Esophagus squamous epithelium (tissue), 5 donors: Measurements from ENCODE around the gene ZNF805. TPM values are rescaled to one million over a fixed set of nuclear protein-coding genes. Genes with fewer than 3 reads are reported as not detected.
A peak's percentile ranks its signal among the peaks of the same experiment; 100 is the strongest.

ENCODE experiments used
- DNase-seq: peaks from one replicate; lab custom pipeline; 2025; lab: John Stamatoyannopoulos, UW
- H3K27ac ChIP-seq, 4 donors: fragments of 200-600 bp; sonication (generic); one replicate each; pipeline ENCODE4 v1.5.1; 2016 to 2019; ENCODE audit warnings: mild to moderate bottlenecking in 1 of 4
- H3K27me3 ChIP-seq, 4 donors: fragments of 200-600 bp; sonication (generic); 1 replicate in 3 of 4; 2 replicates in 1 of 4; pipeline versions ENCODE4 v1.5.1 to v1.6.0; 2017 to 2021; ENCODE audit warnings: antibody characterized with exemption in 1 of 4
- H3K36me3 ChIP-seq, 3 donors: fragments of 200-600 bp; sonication (generic); one replicate each; pipeline ENCODE4 v1.5.1; 2016 to 2019
- H3K4me1 ChIP-seq, 3 donors: fragments of 200-600 bp; sonication (generic); one replicate each; pipeline ENCODE4 v1.5.1; 2017 to 2019
- H3K4me3 ChIP-seq, 4 donors: fragments of 200-600 bp; sonication (generic); 1 replicate in 3 of 4; 2 replicates in 1 of 4; pipeline ENCODE4 v1.5.1; 2016 to 2019; ENCODE audit warnings: mild to moderate bottlenecking in 2 of 4, moderate library complexity in 1 of 4
- H3K9me3 ChIP-seq, 3 donors: fragments of 200-600 bp; sonication (generic); one replicate each; pipeline ENCODE4 v1.5.1; 2016 to 2019
- POLR2A ChIP-seq, 4 donors: fragments of 450-650 bp; IDR thresholded peaks; one replicate each; pipeline ENCODE4 v1.6.1; 2017; ENCODE audit warnings: antibody characterized with exemption in 4 of 4, mild to moderate bottlenecking in 4 of 4, moderate library complexity in 3 of 4
- WGBS, 2 donors: methylation state at CpG; one replicate each; pipeline ENCODE4 v1.1.5; 2018; 5-methylcytosine and 5-hydroxymethylcytosine counted together
- intact Hi-C: fragments of 100-400 bp; cut with DNase I; formaldehyde crosslinking; loops from one replicate; pipeline ENCODE4 v1.15.0; 2022
- total RNA-seq, 4 donors: library from RNA; depleted of rRNA; stranded (reverse); fragments of >200 nt; gene quantifications; one replicate each; pipeline ENCODE4 v1.1.0, GENCODE V29; 2016
- TF ChIP-seq, protein P1 (sequence below), 6 experiments: fragments of 450-650 bp in 4 of 6; fragments of 200-600 bp in 2 of 6; sonication (generic) in 2 of 6; IDR thresholded peaks; one replicate each; pipeline ENCODE4 v1.5.1; 2016 to 2019; ENCODE audit warnings: antibody characterized with exemption in 6 of 6, mild to moderate bottlenecking in 4 of 6, moderate library complexity in 4 of 6
- donor health status: DM: yes; HTN: yes; CAD: no.

The ZNF805 gene
- total RNA-seq, 4 donors from 2014 or later, result 6.5 to 16.6 (median 7.6) TPM

DNA sequence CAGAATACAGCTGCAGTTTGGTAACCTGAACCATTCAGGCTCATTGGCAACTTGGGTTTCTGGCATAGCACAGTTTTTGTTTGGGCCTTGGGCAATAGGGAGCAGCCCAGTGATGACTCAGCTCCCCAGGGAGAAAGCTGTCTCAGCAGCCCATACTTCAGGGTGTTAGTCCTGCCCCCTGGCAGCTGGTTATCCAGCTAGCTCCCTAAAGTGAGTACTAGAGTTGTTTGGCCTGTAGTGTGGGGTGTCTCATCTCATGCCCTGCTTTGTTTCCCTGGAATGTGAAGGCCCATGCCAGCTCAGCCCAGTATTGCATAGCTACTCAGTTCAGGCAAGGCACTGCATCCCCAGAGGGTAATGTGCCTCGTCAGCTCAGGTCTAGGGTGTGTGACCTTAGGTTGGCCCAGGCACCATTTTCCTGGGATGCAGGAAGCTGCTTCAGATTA, 61.6 kb downstream of the ZNF805 start:
- Histone ChIP-seq H3K27ac (peak overlapping the region; percentile 83 to 88 (median 85)), H3K36me3 (peaks cover 0 to 79% (median 7%) of the 10 kb centered on the region in 3 donors), H3K4me1 (peaks cover 10 to 55% (median 30%) of the 10 kb centered on the region in 3 donors), H3K27me3 (no peaks in the 10 kb centered on the region), H3K4me3 (no peak overlapping the region), H3K9me3 (no peaks in the 10 kb centered on the region)
- TF ChIP-seq, protein P1, sequence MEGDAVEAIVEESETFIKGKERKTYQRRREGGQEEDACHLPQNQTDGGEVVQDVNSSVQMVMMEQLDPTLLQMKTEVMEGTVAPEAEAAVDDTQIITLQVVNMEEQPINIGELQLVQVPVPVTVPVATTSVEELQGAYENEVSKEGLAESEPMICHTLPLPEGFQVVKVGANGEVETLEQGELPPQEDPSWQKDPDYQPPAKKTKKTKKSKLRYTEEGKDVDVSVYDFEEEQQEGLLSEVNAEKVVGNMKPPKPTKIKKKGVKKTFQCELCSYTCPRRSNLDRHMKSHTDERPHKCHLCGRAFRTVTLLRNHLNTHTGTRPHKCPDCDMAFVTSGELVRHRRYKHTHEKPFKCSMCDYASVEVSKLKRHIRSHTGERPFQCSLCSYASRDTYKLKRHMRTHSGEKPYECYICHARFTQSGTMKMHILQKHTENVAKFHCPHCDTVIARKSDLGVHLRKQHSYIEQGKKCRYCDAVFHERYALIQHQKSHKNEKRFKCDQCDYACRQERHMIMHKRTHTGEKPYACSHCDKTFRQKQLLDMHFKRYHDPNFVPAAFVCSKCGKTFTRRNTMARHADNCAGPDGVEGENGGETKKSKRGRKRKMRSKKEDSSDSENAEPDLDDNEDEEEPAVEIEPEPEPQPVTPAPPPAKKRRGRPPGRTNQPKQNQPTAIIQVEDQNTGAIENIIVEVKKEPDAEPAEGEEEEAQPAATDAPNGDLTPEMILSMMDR (IDR thresholded peaks at IDR 0.05), result no peak
- no peak for TF ChIP-seq POLR2A (IDR thresholded peaks at IDR 0.05)
- no CpG with 5 or more reads among the region's 1 CpG for WGBS, 2 donors
- DNase-seq, result no peak
- intact Hi-C loops, result no loop called here

- Histone ChIP-seq H3K4me1 (peaks cover 10 to 55% (median 30%) of the 10 kb centered on the region in 3 donors), H3K36me3 (peaks cover 0 to 70% (median 7%) of the 10 kb centered on the region in 3 donors), H3K4me3 (no peak overlapping the region), H3K9me3 (no peaks in the 10 kb centered on the region), H3K27me3 (no peaks in the 10 kb centered on the region), H3K27ac (peak overlapping the region; percentile 83 to 88 (median 85))
- intact Hi-C loops, result no loop called here
- 58 to 66% methylated on average over 4 to 7 of the region's 7 CpGs for WGBS, 2 donors
- DNase-seq, result no peak
- TF ChIP-seq, protein P1 (IDR thresholded peaks at IDR 0.05), result no peak
- TF ChIP-seq POLR2A (IDR thresholded peaks at IDR 0.05), result no peak
These were observed 62.4 kb downstream of the ZNF805 start for GRCh38 chr19:57302727-57303401.

Other genes starting within 250 kb of the ZNF805 start
- not detected for gene USP29, start 120.6 kb upstream of the ZNF805 start, total RNA-seq
- gene ZIM3, start 95.4 kb upstream of the ZNF805 start, total RNA-seq, result not detected
- not detected for gene DUXA, start 73.1 kb upstream of the ZNF805 start, total RNA-seq
- gene ZNF264, start 49.1 kb upstream of the ZNF805 start, total RNA-seq, result 10 to 100 TPM; 15.5 to 33.9 (median 27.3) TPM
- 1 to 10 TPM in 1 of 4 donors, under 1 TPM in 2, not detected in 1; 0.35 to 1.0 (median 0.76) TPM for gene AURKC, start 9.6 kb upstream of the ZNF805 start, total RNA-seq
- gene ZNF460, start 39.9 kb downstream of the ZNF805 start, total RNA-seq, result 10 to 100 TPM; 44.3 to 87.9 (median 67.9) TPM
- 10 to 100 TPM in 1 of 4 donors, 1 to 10 TPM in 3; 4.7 to 10.1 (median 8.4) TPM for gene ZNF543, start 79.8 kb downstream of the ZNF805 start, total RNA-seq
- 1 to 10 TPM; 3.3 to 9.0 (median 5.7) TPM for gene ZNF304, start 110.6 kb downstream of the ZNF805 start, total RNA-seq
- 10 to 100 TPM; 14.7 to 24.6 (median 17.9) TPM for gene TRAPPC2B, start 122.9 kb downstream of the ZNF805 start, total RNA-seq
- 1 to 10 TPM; 1.1 to 6.7 (median 3.1) TPM for gene ZNF547, start 122.9 kb downstream of the ZNF805 start, total RNA-seq
- 10 to 100 TPM in 2 of 4 donors, 1 to 10 TPM in 2; 7.7 to 26.9 (median 11.2) TPM for gene ZNF548, start 149.2 kb downstream of the ZNF805 start, total RNA-seq
- gene ZNF17, start 170.5 kb downstream of the ZNF805 start, total RNA-seq, result 10 to 100 TPM in 1 of 4 donors, 1 to 10 TPM in 3; 4.4 to 12.6 (median 6.2) TPM
- 10 to 100 TPM in 1 of 4 donors, 1 to 10 TPM in 3; 6.9 to 11.1 (median 8.4) TPM for gene ZNF749, start 194.7 kb downstream of the ZNF805 start, total RNA-seq
- 1 to 10 TPM in 1 of 4 donors, under 1 TPM in 1, not detected in 2; 0.40 to 1.1 TPM for gene VN1R1, start 216.5 kb downstream of the ZNF805 start, total RNA-seq
- gene ZNF772, start 236.9 kb downstream of the ZNF805 start, total RNA-seq, result 10 to 100 TPM in 1 of 4 donors, 1 to 10 TPM in 3; 3.3 to 10.9 (median 6.3) TPM
- 1 to 10 TPM in 3 of 4 donors, under 1 TPM in 1; 0.87 to 8.0 (median 3.3) TPM for gene ZNF419, start 247.1 kb downstream of the ZNF805 start, total RNA-seq